Measurements from ENCODE around the gene ACER2.
"Not testable (repeated sequence)": the region's sequence is repeated elsewhere in the genome, so short reads cannot be mapped to it uniquely, and the experiment has no call there.

The ACER2 gene

GRCh38 chr9:19408693-19409400 is at the start of gene ACER2:
ACER2 (plus strand) TSS chr9:19409009; CDS start chr9:19409085, 76 bp downstream.
- peak; percentile 73 to 93 for DNase-seq

DNA sequence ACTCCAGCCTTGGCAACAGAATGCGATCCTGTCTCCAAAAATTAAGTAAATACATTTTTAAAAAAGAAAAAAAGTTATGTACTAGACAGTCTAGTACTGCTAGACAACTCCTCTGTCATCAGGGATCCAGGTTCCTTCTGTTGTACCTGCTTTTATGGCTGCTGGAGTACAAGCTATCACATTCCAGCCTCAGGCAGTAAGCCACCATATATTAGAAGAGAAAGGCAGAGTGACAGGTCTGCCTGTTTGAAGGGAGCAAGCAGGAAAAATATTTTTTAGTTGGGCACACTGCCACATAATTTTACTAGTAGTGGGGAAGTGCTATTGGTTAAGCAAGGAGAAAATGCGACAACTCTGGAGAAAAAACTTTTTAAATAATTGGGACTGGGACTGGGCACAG is 39.7 kb upstream of the ACER2 start:
- DNase-seq, result no peak

- no peak for DNase-seq
Measured at GRCh38 chr9:19371942-19372341, 36.9 kb upstream of the ACER2 start.

DNA sequence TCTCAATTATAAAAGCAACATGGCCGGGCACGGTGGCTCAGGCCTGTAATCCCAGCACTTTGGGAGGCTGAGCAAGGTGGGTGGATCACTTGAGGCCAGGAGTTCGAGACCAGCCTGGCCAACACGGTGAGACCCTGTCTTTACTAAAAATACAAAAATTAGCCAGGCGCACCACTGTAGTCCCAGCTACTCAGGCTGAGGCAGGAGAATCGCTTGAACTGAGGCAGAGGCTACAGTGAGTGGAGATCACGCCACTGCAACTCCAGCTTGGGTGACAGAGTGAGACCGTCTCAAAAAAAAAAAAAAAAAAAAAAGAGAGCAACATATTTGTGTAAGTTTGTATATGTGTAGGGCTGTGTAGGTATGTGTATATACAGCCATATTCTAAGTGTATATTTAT is 36.2 kb upstream of the ACER2 start:
- no peak for DNase-seq

GRCh38 chr9:19373527-19373926 is 35.3 kb upstream of the ACER2 start:
- no peak for DNase-seq

- DNase-seq, result no peak
Measured at GRCh38 chr9:19375538-19375937, 33.3 kb upstream of the ACER2 start.

- DNase-seq, result no peak
Measured at GRCh38 chr9:19376931-19377330, 31.9 kb upstream of the ACER2 start.

- DNase-seq, result no peak
Measured at GRCh38 chr9:19378164-19378563, 30.6 kb upstream of the ACER2 start.

DNA sequence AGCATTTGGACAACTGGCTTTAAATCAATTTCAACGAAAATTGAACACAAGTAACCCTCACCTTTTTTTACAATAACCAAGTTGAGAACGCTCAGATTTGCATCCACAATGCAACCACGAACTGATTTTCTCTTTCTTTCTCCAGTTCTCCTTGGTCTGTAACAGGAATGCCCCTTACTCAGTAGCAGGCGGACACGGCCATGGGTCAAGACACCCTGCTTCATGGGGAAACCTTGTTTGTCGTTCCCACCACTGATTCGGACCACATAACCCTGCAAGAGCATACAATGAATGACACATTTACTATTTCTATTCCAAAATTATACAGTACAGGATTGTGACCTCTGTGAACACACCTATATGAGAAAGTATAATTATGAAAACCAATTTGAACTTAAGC is 30.2 kb upstream of the ACER2 start:
- DNase-seq, result no peak

DNA sequence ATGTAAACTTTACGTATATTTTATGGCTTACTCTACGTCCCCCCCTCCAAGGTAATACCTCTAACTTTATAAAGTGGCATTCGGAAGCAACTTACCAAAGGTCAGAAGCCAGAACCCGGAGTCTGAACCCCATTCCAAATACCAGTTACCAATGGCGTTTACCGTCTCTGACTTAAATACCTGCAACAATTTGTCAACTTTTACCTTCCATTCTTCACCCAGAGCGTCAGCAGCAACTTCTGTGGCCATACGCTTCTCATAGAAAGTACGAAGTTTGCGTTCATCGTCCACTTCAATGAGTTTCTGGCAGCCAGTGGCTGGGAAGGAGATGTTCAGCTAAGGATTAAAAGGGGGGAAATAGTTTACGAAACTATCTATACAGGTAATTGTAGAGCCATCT is 29.5 kb upstream of the ACER2 start:
- DNase-seq, result no peak

GRCh38 chr9:19379697-19380046 is 29.1 kb upstream of the ACER2 start:
- no peak for DNase-seq

- no peak for DNase-seq
Measured at GRCh38 chr9:19380826-19381075, 28.1 kb upstream of the ACER2 start.

DNA sequence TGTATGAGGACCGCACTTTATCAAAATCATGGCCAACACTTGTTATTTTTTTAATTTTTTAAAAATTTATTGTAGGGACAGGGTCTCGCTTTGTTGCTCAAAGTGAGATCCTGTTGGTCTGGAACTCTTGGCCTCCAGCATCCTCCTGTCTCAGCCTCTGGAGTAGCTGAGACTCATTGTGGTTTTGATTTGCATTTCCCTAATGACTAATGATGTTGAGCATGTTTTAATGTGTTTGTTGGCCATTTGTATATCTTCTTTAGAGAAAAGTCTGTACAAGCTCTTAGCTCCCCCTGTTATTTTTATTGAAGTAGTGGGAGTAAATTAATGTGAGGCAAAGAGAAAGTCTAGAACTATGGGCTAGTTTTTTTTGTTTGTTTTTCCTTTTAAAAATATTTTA is 27.2 kb upstream of the ACER2 start:
- no peak for DNase-seq

DNA sequence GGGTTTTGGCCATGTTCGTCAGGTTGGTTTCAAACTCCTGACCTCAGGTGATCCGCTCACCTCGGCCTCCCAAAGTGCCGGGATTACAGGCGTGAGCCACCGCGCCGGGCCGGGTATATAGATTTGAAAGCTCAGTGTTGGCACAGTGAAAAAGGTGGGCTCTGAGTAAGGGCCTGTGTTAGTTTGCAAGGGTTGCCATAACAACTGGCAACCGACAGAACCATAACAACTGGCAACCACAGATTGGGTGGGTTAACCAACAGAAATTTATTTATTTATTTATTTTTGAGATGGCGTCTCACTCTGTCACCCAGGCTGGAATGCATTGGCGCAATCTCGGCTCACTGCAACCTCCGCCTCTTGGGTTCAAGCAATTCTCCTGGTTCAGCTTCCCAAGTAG is 23.6 kb upstream of the ACER2 start:
- not testable (repeated sequence) for DNase-seq

- DNase-seq, result no peak
Measured at GRCh38 chr9:19385786-19386501, 22.9 kb upstream of the ACER2 start.

DNA sequence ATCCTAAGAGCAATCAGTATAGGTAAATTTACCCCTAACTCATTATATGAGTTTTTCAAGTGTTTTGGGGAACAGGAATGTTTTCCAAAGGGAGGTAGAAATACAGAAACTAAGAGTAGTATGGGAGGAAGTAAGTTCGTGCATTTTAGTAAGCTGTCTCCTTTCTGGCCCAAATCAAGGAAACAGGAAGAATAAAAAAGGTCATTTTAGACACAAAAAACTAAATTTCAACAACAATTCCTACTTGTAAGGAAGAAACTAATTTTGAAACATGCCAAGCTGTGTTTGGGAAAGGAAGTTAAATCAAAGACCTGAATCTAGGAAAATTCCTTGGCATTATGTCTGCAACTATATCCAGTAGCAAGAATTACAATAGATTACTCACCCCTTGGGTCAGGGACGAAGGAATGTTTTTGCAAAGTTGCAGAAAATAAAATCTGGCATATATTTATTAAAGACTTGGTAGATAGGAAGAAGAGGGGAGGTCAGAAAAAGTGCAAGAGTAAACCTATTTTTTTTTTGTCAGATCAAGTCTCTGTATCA is 22.2 kb upstream of the ACER2 start:
- DNase-seq, result no peak

DNA sequence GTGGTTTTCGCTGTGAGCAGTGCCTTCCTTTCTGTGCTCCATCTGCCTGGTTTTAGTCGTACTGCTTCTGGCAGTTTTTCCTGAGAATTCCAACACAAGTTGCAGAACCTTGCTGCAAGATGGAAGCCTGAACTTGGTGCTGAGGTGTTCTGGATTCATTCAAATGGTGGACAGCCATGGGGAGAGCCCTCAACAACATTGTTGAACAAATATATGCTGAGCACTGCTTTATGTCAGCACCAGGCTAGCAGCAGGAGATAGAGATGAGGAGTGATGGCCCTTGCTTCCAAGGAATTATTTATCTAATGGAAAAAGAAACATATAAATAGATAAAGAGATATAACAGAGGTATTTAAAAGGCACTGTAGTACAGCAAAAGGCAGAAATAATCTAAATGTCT is 21.5 kb upstream of the ACER2 start:
- no peak for DNase-seq

GRCh38 chr9:19389539-19389938 is 19.3 kb upstream of the ACER2 start:
- not testable (repeated sequence) for DNase-seq

- no peak for DNase-seq
Measured at GRCh38 chr9:19397845-19398244, 11.0 kb upstream of the ACER2 start.

DNA sequence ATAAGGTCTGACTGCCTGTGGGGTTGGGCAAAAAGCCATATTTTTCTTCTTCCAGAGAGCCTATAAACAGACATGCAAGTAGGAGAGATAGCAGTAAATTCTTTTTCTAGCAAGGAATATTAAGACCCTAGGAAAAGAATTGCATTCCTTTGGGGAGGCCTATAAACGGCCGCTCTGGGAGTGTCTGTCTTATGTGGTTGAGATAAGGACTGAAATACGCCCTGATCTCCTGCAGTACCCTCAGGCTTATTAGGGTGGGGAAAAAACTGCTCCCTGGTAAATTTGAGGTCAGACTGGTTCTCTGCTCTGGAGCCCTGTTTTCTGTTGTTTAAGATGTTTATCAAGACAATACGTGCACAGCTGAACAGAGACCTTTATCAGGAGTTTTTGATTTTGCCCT is 5.6 kb upstream of the ACER2 start:
- not testable (repeated sequence) for DNase-seq

GRCh38 chr9:19404283-19405075 is 4.3 kb upstream of the ACER2 start:
- no peak for DNase-seq

- no peak for DNase-seq
Measured at GRCh38 chr9:19405771-19406170, 3.0 kb upstream of the ACER2 start.

DNA sequence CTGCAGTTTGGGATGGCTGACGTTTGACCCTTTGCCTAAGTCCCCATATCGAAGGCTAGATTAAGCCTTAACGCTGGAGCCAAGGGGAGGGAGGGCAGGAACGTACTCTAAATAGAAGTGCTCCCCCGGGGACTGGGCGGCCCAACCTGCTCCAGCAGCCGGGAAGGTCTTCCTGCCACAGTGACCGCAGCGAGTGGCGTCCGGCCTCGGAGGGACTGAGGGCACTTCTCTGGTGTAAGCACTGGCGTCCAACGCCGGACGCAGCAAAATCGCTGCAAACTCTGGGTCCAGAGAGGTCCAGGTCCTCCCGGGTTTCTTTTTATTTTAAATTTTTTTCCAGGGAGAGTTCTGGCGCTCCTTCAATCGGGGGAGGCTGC is 505 bp upstream of the ACER2 start:
- no peak for DNase-seq
